Calu3 (cell line): ENCODE measurements around the gene MRM2. TPM values are rescaled to one million over a fixed set of nuclear protein-coding genes. Genes with fewer than 3 reads are reported as not detected.

ENCODE experiments used
- BruUV-seq: library from RNA; stranded (reverse); fragments of 400-500 nt; replicated peaks from 2 replicates; lab custom pipeline; 2021; lab: Mats Ljungman, UMichigan
- CTCF ChIA-PET: fragments of 300-600 bp; sonication (Branson Sonifier 250); formaldehyde crosslinking; loops from one replicate; lab custom pipeline; 2022; ENCODE audit warnings: antibody characterized with exemption; lab: Charles Lee
- DNase-seq: peaks from one replicate; pipeline ENCODE4 v3.0.0; 2022
- H3K27ac Mint-ChIP-seq: one replicate; pipeline ENCODE4 v1.8.0; 2022; ENCODE audit warnings: mixed read lengths; ENCODE audit not compliant: unreplicated experiment
- H3K27me3 Mint-ChIP-seq: one replicate; pipeline ENCODE4 v1.8.0; 2022; ENCODE audit warnings: mixed read lengths; ENCODE audit not compliant: unreplicated experiment
- H3K36me3 Mint-ChIP-seq: one replicate; pipeline ENCODE4 v1.8.0; 2022; ENCODE audit warnings: mild to moderate bottlenecking, moderate library complexity, mixed read lengths; ENCODE audit not compliant: insufficient read depth, unreplicated experiment
- H3K4me1 Mint-ChIP-seq: one replicate; pipeline ENCODE4 v1.8.0; 2022; ENCODE audit warnings: mild to moderate bottlenecking, low read depth, mixed read lengths; ENCODE audit not compliant: unreplicated experiment
- H3K4me3 Mint-ChIP-seq: one replicate; pipeline ENCODE4 v1.8.0; 2022; ENCODE audit warnings: mild to moderate bottlenecking, low read depth, moderate library complexity, mixed read lengths; ENCODE audit not compliant: unreplicated experiment
- H3K9me3 Mint-ChIP-seq: one replicate; pipeline ENCODE4 v1.8.0; 2022; ENCODE audit warnings: low read depth, mixed read lengths; ENCODE audit not compliant: unreplicated experiment
- intact Hi-C: fragments of 100-400 bp; cut with micrococcal nuclease; formaldehyde crosslinking; loops from one replicate; pipeline ENCODE4 v1.10.0; 2022; ENCODE audit not compliant: unreplicated experiment
- total RNA-seq: library from RNA; stranded (reverse); gene quantifications from 2 replicates; pipeline ENCODE4 v1.2.3, GENCODE V29; 2022
- TF ChIP-seq, protein P1 (sequence below): fragments of 200-600 bp; IDR thresholded peaks from one replicate; pipeline ENCODE4 v1.8.0; 2022; ENCODE audit warnings: antibody characterized with exemption; ENCODE audit not compliant: unreplicated experiment

The MRM2 gene
- total RNA-seq, 1 experiment from 2014 or later, result 64.3 TPM

DNA sequence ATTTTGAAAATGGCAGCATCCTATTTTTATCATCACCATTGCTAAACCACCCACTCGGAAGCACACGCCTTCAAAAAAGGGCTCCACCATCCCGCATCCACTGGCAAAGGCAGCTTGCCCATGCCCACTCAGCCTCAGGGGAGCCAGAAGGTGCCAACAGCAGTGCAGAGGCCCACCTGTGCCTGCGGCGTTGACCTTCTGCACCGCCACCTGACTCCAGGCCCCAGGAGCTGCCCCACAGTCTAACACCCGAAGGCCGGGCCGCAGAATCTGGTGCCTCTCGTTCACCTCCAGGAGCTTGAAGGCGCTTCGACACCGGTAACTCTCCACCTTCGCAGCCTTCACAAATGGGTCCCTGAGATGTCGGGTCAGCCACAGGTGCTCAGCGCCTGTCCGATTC lies 2.8 kb downstream of the MRM2 start:
- no peaks in the 10 kb centered on the region for H3K9me3 Mint-ChIP-seq
- CTCF ChIA-PET, result no interaction called here
- H3K27ac Mint-ChIP-seq, result no peak overlapping the region
- H3K4me3 Mint-ChIP-seq, result no peak overlapping the region
- no TSS peak for BruUV-seq
- intact Hi-C loops, result no loop called here
- peaks cover 8% of the 10 kb centered on the region for H3K4me1 Mint-ChIP-seq
- TF ChIP-seq, protein P1, sequence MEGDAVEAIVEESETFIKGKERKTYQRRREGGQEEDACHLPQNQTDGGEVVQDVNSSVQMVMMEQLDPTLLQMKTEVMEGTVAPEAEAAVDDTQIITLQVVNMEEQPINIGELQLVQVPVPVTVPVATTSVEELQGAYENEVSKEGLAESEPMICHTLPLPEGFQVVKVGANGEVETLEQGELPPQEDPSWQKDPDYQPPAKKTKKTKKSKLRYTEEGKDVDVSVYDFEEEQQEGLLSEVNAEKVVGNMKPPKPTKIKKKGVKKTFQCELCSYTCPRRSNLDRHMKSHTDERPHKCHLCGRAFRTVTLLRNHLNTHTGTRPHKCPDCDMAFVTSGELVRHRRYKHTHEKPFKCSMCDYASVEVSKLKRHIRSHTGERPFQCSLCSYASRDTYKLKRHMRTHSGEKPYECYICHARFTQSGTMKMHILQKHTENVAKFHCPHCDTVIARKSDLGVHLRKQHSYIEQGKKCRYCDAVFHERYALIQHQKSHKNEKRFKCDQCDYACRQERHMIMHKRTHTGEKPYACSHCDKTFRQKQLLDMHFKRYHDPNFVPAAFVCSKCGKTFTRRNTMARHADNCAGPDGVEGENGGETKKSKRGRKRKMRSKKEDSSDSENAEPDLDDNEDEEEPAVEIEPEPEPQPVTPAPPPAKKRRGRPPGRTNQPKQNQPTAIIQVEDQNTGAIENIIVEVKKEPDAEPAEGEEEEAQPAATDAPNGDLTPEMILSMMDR, result no peak
- H3K27me3 Mint-ChIP-seq, result no peaks in the 10 kb centered on the region
- peaks cover 74% of the 10 kb centered on the region for H3K36me3 Mint-ChIP-seq
- no peak for DNase-seq

DNA sequence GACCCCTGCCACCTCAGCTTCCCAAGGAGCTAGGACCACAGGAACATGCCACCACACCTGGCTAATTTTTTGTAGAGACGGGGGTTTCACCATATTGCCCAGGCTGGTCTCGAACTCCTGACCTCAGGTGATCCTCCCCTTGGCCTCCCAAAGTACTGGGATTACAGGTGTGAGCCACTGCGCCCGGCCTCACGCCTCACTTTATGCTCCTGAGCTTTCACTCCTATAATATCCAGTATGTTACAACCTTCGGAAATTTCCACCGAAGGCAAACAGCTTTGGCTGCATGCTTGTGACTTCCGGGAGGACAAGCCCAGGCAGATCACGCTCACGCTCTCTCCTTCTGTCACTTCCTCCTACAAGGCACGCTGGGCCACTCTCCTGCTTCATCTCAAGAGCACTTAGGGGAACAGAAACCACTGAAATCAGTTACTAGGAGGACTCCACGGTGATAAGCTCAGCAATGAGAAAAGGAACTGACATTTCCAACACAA lies 4.8 kb downstream of the MRM2 start:
- no peak for DNase-seq
- TF ChIP-seq, protein P1, result no peak
- Mint-ChIP-seq H3K4me3 (no peak overlapping the region), H3K27me3 (no peaks in the 10 kb centered on the region), H3K4me1 (no peaks in the 10 kb centered on the region), H3K9me3 (no peaks in the 10 kb centered on the region), H3K27ac (no peak overlapping the region), H3K36me3 (peaks cover 79% of the 10 kb centered on the region)
- TSS peak; percentile 1 for BruUV-seq
- intact Hi-C loops, result no loop called here
- CTCF ChIA-PET, result no interaction called here

DNA sequence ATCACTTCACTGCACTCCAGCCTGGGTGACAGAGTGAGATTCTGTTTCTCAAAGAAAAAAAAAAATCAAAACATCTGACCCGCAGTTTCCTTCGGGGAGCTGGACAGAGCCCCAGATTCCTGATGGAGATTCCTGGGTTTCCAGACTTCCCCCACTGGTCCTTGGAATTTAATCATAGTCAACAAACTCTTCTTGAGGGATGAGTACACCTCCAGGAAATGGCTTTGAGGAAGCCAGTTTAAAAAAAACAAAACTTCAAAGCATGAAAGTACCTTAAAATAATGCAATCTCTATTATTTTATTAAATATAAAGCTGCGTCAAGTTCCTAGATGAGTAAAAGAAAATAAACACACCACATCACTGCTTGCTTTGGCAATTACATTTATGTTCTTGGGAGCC lies 8.1 kb downstream of the MRM2 start:
- Mint-ChIP-seq H3K27me3 (no peaks in the 10 kb centered on the region), H3K9me3 (no peaks in the 10 kb centered on the region), H3K36me3 (peaks cover 61% of the 10 kb centered on the region), H3K4me3 (no peak overlapping the region), H3K4me1 (no peaks in the 10 kb centered on the region), H3K27ac (no peak overlapping the region)
- DNase-seq, result no peak
- intact Hi-C loops, result no loop called here
- CTCF ChIA-PET, result interaction anchor here (0.9 kb wide), 1 partner anchor 15 kb away, joined by 3 read pairs; no protein-coding TSS in a partner anchor
- BruUV-seq, result no TSS peak
- TF ChIP-seq, protein P1, result no peak

DNA sequence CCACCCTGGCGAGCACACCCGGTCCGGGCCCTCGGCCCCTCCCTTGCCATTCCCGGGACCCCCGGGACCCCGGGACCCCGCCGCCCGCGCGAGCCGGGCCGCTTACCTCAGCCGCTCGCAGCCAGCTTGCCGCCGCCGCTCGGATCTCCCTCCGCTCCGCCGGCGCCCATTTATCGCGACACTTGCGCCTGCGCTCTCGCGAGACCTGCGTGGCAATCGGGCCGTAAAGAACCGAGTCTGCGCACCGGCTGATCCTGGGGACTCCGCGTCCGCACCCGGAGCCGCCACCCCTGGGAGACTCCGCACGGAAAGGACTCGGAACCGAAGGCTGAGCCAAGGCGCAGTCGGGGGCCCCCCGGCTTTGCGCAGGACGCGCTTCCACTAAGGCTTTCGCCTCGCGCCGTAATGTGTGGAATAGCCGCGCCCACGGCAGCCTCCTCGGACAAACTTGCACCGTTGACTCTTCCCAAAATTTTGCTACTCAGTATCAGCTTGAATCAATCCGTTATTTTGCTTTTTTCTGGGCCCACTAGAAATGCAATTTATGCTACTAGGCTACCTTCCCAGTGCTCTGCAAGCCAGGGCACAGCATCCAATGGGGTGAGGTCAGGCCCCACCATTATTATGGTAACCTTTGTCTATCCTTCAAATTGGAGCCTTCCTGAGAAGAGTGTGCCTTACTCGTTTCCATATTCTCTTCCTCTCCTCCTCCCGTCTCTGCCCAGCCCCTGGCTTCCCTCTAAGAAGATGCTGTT lies 9.1 kb downstream of the MRM2 start, which contains the start of gene MAD1L1:
MAD1L1 (minus strand) TSS at position 180 of the 755 bp plus-strand sequence. CDS start 2,812 bp downstream, outside the sequence.
- no peaks in the 10 kb centered on the region for H3K4me1 Mint-ChIP-seq
- H3K36me3 Mint-ChIP-seq, result peaks cover 55% of the 10 kb centered on the region
- CTCF ChIA-PET, result interaction anchor here (1.6 kb wide), 1 partner anchor 121 kb away, joined by 6 read pairs; no protein-coding TSS in a partner anchor
- H3K4me3 Mint-ChIP-seq, result peak within 1 kb of the TSS; percentile 78
- TF ChIP-seq, protein P1, result no peak
- no peaks in the 10 kb centered on the region for H3K27me3 Mint-ChIP-seq
- intact Hi-C loops, result no loop called here
- H3K27ac Mint-ChIP-seq, result peak within 1 kb of the TSS; percentile 75
- H3K9me3 Mint-ChIP-seq, result no peaks in the 10 kb centered on the region
- DNase-seq, result peak; percentile 96
- BruUV-seq, result no TSS peak
